Mucosa of rectum (tissue), 2 donors: Measurements from ENCODE around the gene PANK4.

Experiments
- H3K27ac ChIP-seq, 2 donors: one replicate each; pipeline ENCODE4 v1.7.0; 2013; ENCODE audit warnings: inconsistent platforms in 2 of 2, low read depth in 2 of 2, low read length in 2 of 2
- H3K27me3 ChIP-seq, 2 donors: one replicate each; pipeline ENCODE4 v1.7.0; 2013; ENCODE audit warnings: low read length in 2 of 2; ENCODE audit not compliant: control insufficient read depth in 2 of 2, insufficient read depth in 2 of 2
- H3K36me3 ChIP-seq, 2 donors: one replicate each; pipeline ENCODE4 v1.7.0; 2013; ENCODE audit warnings: low read length in 2 of 2; ENCODE audit not compliant: control insufficient read depth in 2 of 2, insufficient read depth in 2 of 2
- H3K4me1 ChIP-seq, 2 donors: one replicate each; pipeline ENCODE4 v1.7.0; 2013; ENCODE audit warnings: low read length in 2 of 2, mild to moderate bottlenecking in 1 of 2; ENCODE audit not compliant: control insufficient read depth in 2 of 2, insufficient read depth in 2 of 2
- H3K4me3 ChIP-seq, 2 donors: one replicate each; pipeline ENCODE4 v1.7.0; 2013; ENCODE audit warnings: low read length in 2 of 2
- H3K9ac ChIP-seq, 2 donors: one replicate each; pipeline ENCODE4 v1.7.0; 2013; ENCODE audit warnings: low read length in 2 of 2, low read depth in 1 of 2, mild to moderate bottlenecking in 1 of 2
- H3K9me3 ChIP-seq, 2 donors: one replicate each; pipeline ENCODE4 v1.7.0; 2013; ENCODE audit warnings: low read length in 2 of 2; ENCODE audit not compliant: control insufficient read depth in 2 of 2
- donor health status: healthy.
- donor health status: Normal muscosa, but diverticular disease.

The PANK4 gene

GRCh38 chr1:2473198-2473597 lies 53.2 kb downstream of the PANK4 start:
- Histone ChIP-seq H3K9ac (no peak overlapping the region), H3K4me1 (peaks cover 2 to 9% of the 10 kb centered on the region in 2 donors), H3K36me3 (no peaks in the 10 kb centered on the region), H3K9me3 (no peaks in the 10 kb centered on the region), H3K4me3 (no peak overlapping the region), H3K27ac (no peak overlapping the region), H3K27me3 (no peaks in the 10 kb centered on the region)

- no peak overlapping the region for H3K27ac ChIP-seq
- no peak overlapping the region for H3K4me3 ChIP-seq
- H3K36me3 ChIP-seq, result no peaks in the 10 kb centered on the region
- H3K27me3 ChIP-seq, result no peaks in the 10 kb centered on the region
- no peak overlapping the region for H3K9ac ChIP-seq
- no peaks in the 10 kb centered on the region for H3K9me3 ChIP-seq
- H3K4me1 ChIP-seq, result peaks cover 2 to 4% of the 10 kb centered on the region in 2 donors
Measured at GRCh38 chr1:2472561-2473177, 53.7 kb downstream of the PANK4 start.

DNA sequence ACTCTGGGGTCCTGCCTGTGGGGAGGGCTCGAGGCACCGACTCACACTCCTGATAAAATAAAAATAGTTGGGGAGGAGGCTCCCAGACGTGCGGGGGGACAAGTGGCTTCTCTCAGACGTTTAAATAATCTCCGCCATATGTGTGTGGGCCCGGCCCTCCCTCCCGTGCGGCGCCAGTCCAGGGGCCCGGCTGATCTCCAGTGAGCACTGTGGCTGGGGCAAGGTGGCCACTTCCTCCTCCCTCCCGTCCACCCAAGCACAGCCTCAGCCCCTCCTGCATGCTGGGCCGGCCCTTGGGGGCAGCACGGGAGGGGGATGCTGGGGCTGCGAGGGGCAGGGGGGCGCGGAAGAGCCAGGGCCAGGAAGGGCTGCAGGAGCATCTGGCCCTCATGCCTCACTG lies 54.3 kb downstream of the PANK4 start:
- Histone ChIP-seq H3K4me1 (no peaks in the 10 kb centered on the region), H3K9ac (no peak overlapping the region), H3K36me3 (no peaks in the 10 kb centered on the region), H3K9me3 (no peaks in the 10 kb centered on the region), H3K4me3 (no peak overlapping the region), H3K27me3 (no peaks in the 10 kb centered on the region), H3K27ac (no peak overlapping the region)

- no peaks in the 10 kb centered on the region for H3K4me1 ChIP-seq
- no peaks in the 10 kb centered on the region for H3K27me3 ChIP-seq
- H3K4me3 ChIP-seq, result no peak overlapping the region
- no peaks in the 10 kb centered on the region for H3K36me3 ChIP-seq
- no peaks in the 10 kb centered on the region for H3K9me3 ChIP-seq
- no peak overlapping the region for H3K27ac ChIP-seq
- no peak overlapping the region for H3K9ac ChIP-seq
Measured at GRCh38 chr1:2471587-2472001, 54.8 kb downstream of the PANK4 start.

- no peaks in the 10 kb centered on the region for H3K27me3 ChIP-seq
- H3K36me3 ChIP-seq, result no peaks in the 10 kb centered on the region
- H3K27ac ChIP-seq, result no peak overlapping the region
- H3K9ac ChIP-seq, result no peak overlapping the region
- H3K9me3 ChIP-seq, result no peaks in the 10 kb centered on the region
- H3K4me1 ChIP-seq, result no peaks in the 10 kb centered on the region
- H3K4me3 ChIP-seq, result no peak overlapping the region
Measured at GRCh38 chr1:2471159-2471471, 55.3 kb downstream of the PANK4 start.

DNA sequence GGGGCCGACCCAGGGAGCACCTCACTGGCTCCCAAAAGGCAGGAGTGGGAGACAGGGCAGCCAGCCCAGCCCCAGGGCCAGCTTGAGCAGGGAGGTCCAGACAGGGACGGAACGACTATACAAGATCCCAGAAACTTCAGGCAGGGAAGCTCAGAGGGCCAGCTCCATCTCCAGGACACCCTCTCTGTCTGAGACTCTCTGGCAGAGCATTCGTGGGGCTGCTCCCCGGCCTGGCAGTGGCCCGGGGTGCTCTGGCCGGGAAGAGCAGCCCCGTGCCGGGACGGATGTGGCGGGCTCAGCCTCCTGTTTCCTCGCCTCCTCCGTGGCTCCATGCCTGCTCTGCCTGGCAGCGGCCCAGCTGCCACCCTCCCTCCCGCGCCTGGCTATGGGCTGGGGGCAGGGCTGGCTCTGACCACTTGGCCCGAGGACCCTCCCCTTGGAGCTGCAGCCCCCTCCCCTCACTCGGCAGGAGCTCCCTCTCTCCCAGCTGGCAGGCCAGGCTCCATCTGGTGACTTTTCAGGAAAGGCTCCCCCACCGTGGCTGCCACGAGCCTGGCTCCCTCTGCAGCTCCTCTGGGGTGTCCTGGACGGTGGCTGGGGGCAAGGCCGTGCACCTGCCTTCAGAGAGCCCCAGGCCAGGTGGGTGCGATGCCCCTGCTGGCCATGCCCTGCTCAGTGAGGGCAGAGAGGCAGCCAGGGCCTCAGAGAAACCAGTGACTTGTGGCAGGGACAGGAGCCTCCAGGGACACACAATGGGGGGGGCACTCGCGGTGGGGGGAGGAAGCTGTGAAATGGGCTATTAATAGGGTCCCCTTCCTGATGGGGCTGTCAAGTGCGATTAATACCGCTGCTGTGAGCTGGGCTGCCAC lies 55.9 kb downstream of the PANK4 start:
- Histone ChIP-seq H3K4me3 (no peak overlapping the region), H3K27ac (no peak overlapping the region), H3K9me3 (no peaks in the 10 kb centered on the region), H3K9ac (no peak overlapping the region), H3K36me3 (no peaks in the 10 kb centered on the region), H3K27me3 (no peaks in the 10 kb centered on the region), H3K4me1 (no peaks in the 10 kb centered on the region)

- no peak overlapping the region for H3K4me3 ChIP-seq
- H3K4me1 ChIP-seq, result no peaks in the 10 kb centered on the region
- no peaks in the 10 kb centered on the region for H3K36me3 ChIP-seq
- H3K9me3 ChIP-seq, result no peaks in the 10 kb centered on the region
- no peak overlapping the region for H3K27ac ChIP-seq
- H3K9ac ChIP-seq, result no peak overlapping the region
- no peaks in the 10 kb centered on the region for H3K27me3 ChIP-seq
Measured at GRCh38 chr1:2469103-2469940, 57.1 kb downstream of the PANK4 start.

- Histone ChIP-seq H3K27ac (no peak overlapping the region), H3K4me1 (no peaks in the 10 kb centered on the region), H3K4me3 (no peak overlapping the region), H3K36me3 (no peaks in the 10 kb centered on the region), H3K9me3 (no peaks in the 10 kb centered on the region), H3K9ac (no peak overlapping the region), H3K27me3 (no peaks in the 10 kb centered on the region)
Measured at GRCh38 chr1:2468540-2468939, 57.9 kb downstream of the PANK4 start.

DNA sequence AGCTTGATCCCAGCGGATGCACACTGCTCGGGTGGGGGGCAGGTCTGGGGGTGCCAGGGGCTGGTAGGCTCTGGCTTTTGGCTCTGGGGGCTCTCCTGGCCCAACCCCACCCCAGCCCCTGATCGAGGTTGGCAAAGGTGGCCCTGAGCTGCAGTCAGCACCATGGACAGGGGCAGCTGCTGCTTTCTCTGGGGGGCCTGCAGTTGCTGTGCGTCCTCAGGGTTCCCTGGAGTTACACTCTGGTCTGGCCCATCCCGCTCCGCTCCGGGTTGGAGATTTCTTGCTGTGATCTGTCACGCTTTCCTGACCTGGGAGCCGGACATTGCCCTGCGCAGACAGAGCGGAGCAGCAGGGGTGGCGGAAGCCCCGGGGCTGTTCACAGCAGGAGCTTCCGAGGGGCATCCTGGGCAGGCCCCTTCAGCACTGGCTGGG lies 58.3 kb downstream of the PANK4 start:
- H3K9me3 ChIP-seq, result no peaks in the 10 kb centered on the region
- no peak overlapping the region for H3K27ac ChIP-seq
- no peak overlapping the region for H3K4me3 ChIP-seq
- H3K27me3 ChIP-seq, result no peaks in the 10 kb centered on the region
- H3K4me1 ChIP-seq, result no peaks in the 10 kb centered on the region
- H3K36me3 ChIP-seq, result no peaks in the 10 kb centered on the region
- no peak overlapping the region for H3K9ac ChIP-seq

DNA sequence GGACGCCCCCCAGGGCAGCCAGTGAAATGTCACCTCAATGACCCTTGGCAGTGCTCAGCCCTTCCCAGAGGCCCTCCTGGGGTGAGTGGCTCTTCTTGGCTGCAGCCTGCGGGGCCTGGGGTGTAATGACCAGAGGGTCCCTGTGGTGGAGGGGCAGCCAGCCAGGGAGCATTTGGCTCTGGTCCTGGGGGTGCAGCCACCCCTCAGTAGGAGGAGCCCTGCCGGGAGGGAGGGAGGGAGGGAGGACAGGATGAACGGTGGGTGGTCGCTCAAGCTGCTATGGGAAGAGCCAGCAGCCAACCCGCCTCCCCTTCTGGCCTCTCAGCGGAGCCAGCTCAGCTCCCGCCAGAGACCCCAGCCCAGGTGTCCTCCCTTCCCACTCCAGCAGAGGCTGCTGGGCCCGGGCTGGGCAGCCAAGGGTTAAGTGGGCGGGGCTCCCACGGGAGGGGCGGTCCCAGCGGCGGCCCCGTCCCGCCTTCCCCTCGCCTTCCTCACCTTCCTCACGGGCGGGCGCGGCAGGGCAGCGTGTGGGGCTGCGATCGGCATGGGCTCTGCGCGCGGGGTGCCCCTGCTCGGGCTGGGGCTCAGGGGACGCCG lies 59.3 kb downstream of the PANK4 start:
- no peak overlapping the region for H3K9ac ChIP-seq
- H3K4me3 ChIP-seq, result no peak overlapping the region
- no peaks in the 10 kb centered on the region for H3K4me1 ChIP-seq
- no peaks in the 10 kb centered on the region for H3K36me3 ChIP-seq
- no peaks in the 10 kb centered on the region for H3K9me3 ChIP-seq
- H3K27ac ChIP-seq, result no peak overlapping the region
- no peaks in the 10 kb centered on the region for H3K27me3 ChIP-seq
